HepG2 (cell line): ENCODE data around the gene OR10V1. TPM values are rescaled to one million over a fixed set of nuclear protein-coding genes. Genes with fewer than 3 reads are reported as not detected.

Source experiments
- ATF1 ChIP-seq: IDR thresholded peaks from 2 replicates; pipeline ENCODE4 v1.6.1; 2016; ENCODE audit warnings: mild to moderate bottlenecking, control low read depth
- CREB3 ChIP-seq: sonication (generic); formaldehyde crosslinking; IDR thresholded peaks from 2 replicates; pipeline ENCODE4 v1.5.0; 2020; ENCODE audit warnings: missing genetic modification reagents
- ISX ChIP-seq: sonication (generic); formaldehyde crosslinking; conservative IDR thresholded peaks from 2 replicates; pipeline ENCODE4 v1.5.0; 2020; ENCODE audit warnings: missing genetic modification reagents
- MAX ChIP-seq: IDR thresholded peaks from 2 replicates; pipeline ENCODE4 v1.6.1; 2012; ENCODE audit warnings: inconsistent platforms
- MYC ChIP-seq: sonication (generic); formaldehyde crosslinking; IDR thresholded peaks from 2 replicates; pipeline ENCODE4 v1.9.0; 2021; ENCODE audit warnings: missing genetic modification reagents, borderline replicate concordance
- NRL ChIP-seq: sonication (generic); formaldehyde crosslinking; IDR thresholded peaks from 2 replicates; pipeline ENCODE4 v1.5.0; 2020; ENCODE audit warnings: missing genetic modification reagents, mild to moderate bottlenecking, moderate library complexity, borderline replicate concordance
- SALL1 ChIP-seq: sonication (generic); formaldehyde crosslinking; IDR thresholded peaks from 2 replicates; pipeline ENCODE4 v1.8.0; 2022; ENCODE audit warnings: mild to moderate bottlenecking, missing genetic modification reagents
- SATB2 ChIP-seq: sonication (generic); formaldehyde crosslinking; IDR thresholded peaks from 2 replicates; pipeline ENCODE4 v1.5.0; 2020; ENCODE audit warnings: missing genetic modification reagents
- YEATS4 ChIP-seq: sonication (generic); formaldehyde crosslinking; IDR thresholded peaks from 2 replicates; pipeline ENCODE4 v1.4.0; 2020; ENCODE audit warnings: missing genetic modification reagents, borderline replicate concordance
- ZNF124 ChIP-seq: sonication (generic); formaldehyde crosslinking; IDR thresholded peaks from 2 replicates; pipeline ENCODE4 v1.4.0; 2020; ENCODE audit warnings: missing genetic modification reagents
- ZNF17 ChIP-seq: sonication (generic); formaldehyde crosslinking; IDR thresholded peaks from 2 replicates; pipeline ENCODE4 v1.5.0; 2020; ENCODE audit warnings: mild to moderate bottlenecking, missing genetic modification reagents
- ZNF18 ChIP-seq: sonication (generic); formaldehyde crosslinking; IDR thresholded peaks from 2 replicates; pipeline ENCODE4 v1.8.0; 2022; ENCODE audit warnings: mild to moderate bottlenecking, missing genetic modification reagents; ENCODE audit not compliant: insufficient replicate concordance
- ZNF430 ChIP-seq: sonication (generic); formaldehyde crosslinking; IDR thresholded peaks from 2 replicates; pipeline ENCODE4 v1.9.0; 2021; ENCODE audit warnings: mild to moderate bottlenecking, missing genetic modification reagents
- ZNF546 ChIP-seq: sonication (generic); formaldehyde crosslinking; conservative IDR thresholded peaks from 2 replicates; pipeline ENCODE4 v1.8.1; 2023; ENCODE audit warnings: mild to moderate bottlenecking, missing genetic modification reagents
- ZNF777 ChIP-seq: sonication (generic); formaldehyde crosslinking; IDR thresholded peaks from 2 replicates; pipeline ENCODE4 v1.4.0; 2020; ENCODE audit warnings: missing genetic modification reagents
- ZNF792 ChIP-seq: IDR thresholded peaks from 2 replicates; pipeline ENCODE4 v1.6.1; 2016
- ZNF891 ChIP-seq: sonication (generic); formaldehyde crosslinking; IDR thresholded peaks from 2 replicates; pipeline ENCODE4 v1.5.0; 2020; ENCODE audit warnings: mild to moderate bottlenecking, missing genetic modification reagents
- polyA plus RNA-seq, 8 experiments: library from polyadenylated mRNA; depleted of rRNA in 3 of 8; stranded (reverse) in 7 of 8; unstranded in 1 of 8; fragments of >200 nt; fragmentation: Illumina TruSeq in 4 of 8; extraction: Trizol in 4 of 8; gene quantifications; 2 replicates each; pipeline versions ENCODE4 v1.2.1 to v1.2.3, GENCODE V29; 2011 to 2016; ENCODE audit warnings: low read depth in 4 of 8, missing spikeins in 1 of 8, mixed read lengths in 1 of 8; ENCODE audit not compliant: insufficient read depth in 1 of 8
- total RNA-seq, 5 experiments: library from RNA; depleted of rRNA; stranded (reverse); fragments of >200 nt; fragmentation: Illumina TruSeq; extraction: Trizol; gene quantifications; 2 replicates each; pipeline ENCODE4 v1.2.3, GENCODE V29; 2016; ENCODE audit warnings: low read depth in 1 of 5
- TF ChIP-seq, protein P1 (sequence below): sonication (generic); formaldehyde crosslinking; IDR thresholded peaks from 2 replicates; pipeline ENCODE4 v1.5.1; 2020; ENCODE audit warnings: mild to moderate bottlenecking, missing genetic modification reagents, moderate library complexity
- TF ChIP-seq, protein P2 (sequence below), 2 experiments: IDR thresholded peaks; 2 replicates each; pipeline ENCODE4 v1.6.1; 2011 to 2012; ENCODE audit warnings: low read length in 2 of 2, borderline replicate concordance in 1 of 2, low read depth in 1 of 2, mild to moderate bottlenecking in 1 of 2, moderate library complexity in 1 of 2

The OR10V1 gene
- total and polyA plus RNA-seq, 2 of the 13 experiments (the other 11 are each of a cell fraction or from before 2014, with no cell fraction given) = not detected

- TF ChIP-seq, protein P1, sequence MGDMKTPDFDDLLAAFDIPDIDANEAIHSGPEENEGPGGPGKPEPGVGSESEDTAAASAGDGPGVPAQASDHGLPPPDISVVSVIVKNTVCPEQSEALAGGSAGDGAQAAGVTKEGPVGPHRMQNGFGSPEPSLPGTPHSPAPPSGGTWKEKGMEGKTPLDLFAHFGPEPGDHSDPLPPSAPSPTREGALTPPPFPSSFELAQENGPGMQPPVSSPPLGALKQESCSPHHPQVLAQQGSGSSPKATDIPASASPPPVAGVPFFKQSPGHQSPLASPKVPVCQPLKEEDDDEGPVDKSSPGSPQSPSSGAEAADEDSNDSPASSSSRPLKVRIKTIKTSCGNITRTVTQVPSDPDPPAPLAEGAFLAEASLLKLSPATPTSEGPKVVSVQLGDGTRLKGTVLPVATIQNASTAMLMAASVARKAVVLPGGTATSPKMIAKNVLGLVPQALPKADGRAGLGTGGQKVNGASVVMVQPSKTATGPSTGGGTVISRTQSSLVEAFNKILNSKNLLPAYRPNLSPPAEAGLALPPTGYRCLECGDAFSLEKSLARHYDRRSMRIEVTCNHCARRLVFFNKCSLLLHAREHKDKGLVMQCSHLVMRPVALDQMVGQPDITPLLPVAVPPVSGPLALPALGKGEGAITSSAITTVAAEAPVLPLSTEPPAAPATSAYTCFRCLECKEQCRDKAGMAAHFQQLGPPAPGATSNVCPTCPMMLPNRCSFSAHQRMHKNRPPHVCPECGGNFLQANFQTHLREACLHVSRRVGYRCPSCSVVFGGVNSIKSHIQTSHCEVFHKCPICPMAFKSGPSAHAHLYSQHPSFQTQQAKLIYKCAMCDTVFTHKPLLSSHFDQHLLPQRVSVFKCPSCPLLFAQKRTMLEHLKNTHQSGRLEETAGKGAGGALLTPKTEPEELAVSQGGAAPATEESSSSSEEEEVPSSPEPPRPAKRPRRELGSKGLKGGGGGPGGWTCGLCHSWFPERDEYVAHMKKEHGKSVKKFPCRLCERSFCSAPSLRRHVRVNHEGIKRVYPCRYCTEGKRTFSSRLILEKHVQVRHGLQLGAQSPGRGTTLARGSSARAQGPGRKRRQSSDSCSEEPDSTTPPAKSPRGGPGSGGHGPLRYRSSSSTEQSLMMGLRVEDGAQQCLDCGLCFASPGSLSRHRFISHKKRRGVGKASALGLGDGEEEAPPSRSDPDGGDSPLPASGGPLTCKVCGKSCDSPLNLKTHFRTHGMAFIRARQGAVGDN (CRISPR knock-in tag) = peak; percentile 89
- TF ChIP-seq ISX (no peak), SALL1 (CRISPR knock-in tag) (0 out of 2 replicates have a peak, but pooled peaks have one; percentile 29), ZNF17 (CRISPR knock-in tag) (peak; percentile 89; the same call in 1 of the 2 replicates), SATB2 (CRISPR knock-in tag) (0 out of 2 replicates have a peak, but pooled peaks have one; percentile 80), ZNF124 (CRISPR knock-in tag) (0 out of 2 replicates have a peak, but pooled peaks have one; percentile 15), ZNF792 (0 out of 2 replicates have a peak, but pooled peaks have one; percentile 3), ZNF18 (CRISPR knock-in tag) (peak; percentile 10), ZNF430 (CRISPR knock-in tag) (0 out of 2 replicates have a peak, but pooled peaks have one; percentile 21), MYC (peak; percentile 19; the same call in 1 of the 2 replicates), ZNF546 (CRISPR knock-in tag) (0 out of 2 replicates have a peak, but pooled peaks have one; percentile 45), MAX (peak; percentile 74), ZNF891 (CRISPR knock-in tag) (0 out of 2 replicates have a peak, but pooled peaks have one; percentile 55), ATF1 (CRISPR knock-in tag) (peak; percentile 74; the same call in 1 of the 2 replicates), CREB3 (CRISPR knock-in tag) (0 out of 2 replicates have a peak, but pooled peaks have one; percentile 14), ZNF777 (peak; percentile 75), YEATS4 (0 out of 2 replicates have a peak, but pooled peaks have one; percentile 1), NRL (CRISPR knock-in tag) (0 out of 2 replicates have a peak, but pooled peaks have one; percentile 46)
- TF ChIP-seq, protein P2, sequence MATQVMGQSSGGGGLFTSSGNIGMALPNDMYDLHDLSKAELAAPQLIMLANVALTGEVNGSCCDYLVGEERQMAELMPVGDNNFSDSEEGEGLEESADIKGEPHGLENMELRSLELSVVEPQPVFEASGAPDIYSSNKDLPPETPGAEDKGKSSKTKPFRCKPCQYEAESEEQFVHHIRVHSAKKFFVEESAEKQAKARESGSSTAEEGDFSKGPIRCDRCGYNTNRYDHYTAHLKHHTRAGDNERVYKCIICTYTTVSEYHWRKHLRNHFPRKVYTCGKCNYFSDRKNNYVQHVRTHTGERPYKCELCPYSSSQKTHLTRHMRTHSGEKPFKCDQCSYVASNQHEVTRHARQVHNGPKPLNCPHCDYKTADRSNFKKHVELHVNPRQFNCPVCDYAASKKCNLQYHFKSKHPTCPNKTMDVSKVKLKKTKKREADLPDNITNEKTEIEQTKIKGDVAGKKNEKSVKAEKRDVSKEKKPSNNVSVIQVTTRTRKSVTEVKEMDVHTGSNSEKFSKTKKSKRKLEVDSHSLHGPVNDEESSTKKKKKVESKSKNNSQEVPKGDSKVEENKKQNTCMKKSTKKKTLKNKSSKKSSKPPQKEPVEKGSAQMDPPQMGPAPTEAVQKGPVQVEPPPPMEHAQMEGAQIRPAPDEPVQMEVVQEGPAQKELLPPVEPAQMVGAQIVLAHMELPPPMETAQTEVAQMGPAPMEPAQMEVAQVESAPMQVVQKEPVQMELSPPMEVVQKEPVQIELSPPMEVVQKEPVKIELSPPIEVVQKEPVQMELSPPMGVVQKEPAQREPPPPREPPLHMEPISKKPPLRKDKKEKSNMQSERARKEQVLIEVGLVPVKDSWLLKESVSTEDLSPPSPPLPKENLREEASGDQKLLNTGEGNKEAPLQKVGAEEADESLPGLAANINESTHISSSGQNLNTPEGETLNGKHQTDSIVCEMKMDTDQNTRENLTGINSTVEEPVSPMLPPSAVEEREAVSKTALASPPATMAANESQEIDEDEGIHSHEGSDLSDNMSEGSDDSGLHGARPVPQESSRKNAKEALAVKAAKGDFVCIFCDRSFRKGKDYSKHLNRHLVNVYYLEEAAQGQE (IDR thresholded peaks at IDR 0.05; ENCODE audit: borderline replicate concordance in 1 of 2, low read depth in 1 of 2, low read length in 2 of 2) = peak in 1 of 2 experiments; percentile 4; a peak in 1 of 4 replicates
Measured at GRCh38 chr11:59669611-59670009, 44.0 kb downstream of the OR10V1 start (continued).
